Progenitor cell of endocrine pancreas (in vitro differentiated cells): Measurements from ENCODE around the gene VPS13A. TPM values are rescaled to one million over a fixed set of nuclear protein-coding genes. Genes with fewer than 3 reads are reported as not detected.
"Not testable (repeated sequence)": the region's sequence is repeated elsewhere in the genome, so short reads cannot be mapped to it uniquely, and the experiment has no call there.

Experiments used
- DNase-seq: peaks from one replicate; pipeline ENCODE4 v3.0.0; 2021; ENCODE audit warnings: low spot score; ENCODE audit not compliant: unreplicated experiment
- H3K27ac Mint-ChIP-seq: 2 replicates; pipeline ENCODE4 v1.8.0; 2021; ENCODE audit warnings: mild to moderate bottlenecking, moderate library complexity, mixed read lengths
- H3K27me3 Mint-ChIP-seq: 2 replicates; pipeline ENCODE4 v1.8.0; 2021; ENCODE audit warnings: mixed read lengths
- H3K36me3 Mint-ChIP-seq: 2 replicates; pipeline ENCODE4 v1.8.0; 2022; ENCODE audit warnings: mixed read lengths; ENCODE audit not compliant: insufficient read depth
- H3K4me1 Mint-ChIP-seq: 2 replicates; pipeline ENCODE4 v1.8.0; 2021; ENCODE audit warnings: low read depth, mixed read lengths
- H3K4me3 Mint-ChIP-seq: 2 replicates; pipeline ENCODE4 v1.8.0; 2021; ENCODE audit warnings: low read depth, mild to moderate bottlenecking, moderate library complexity, mixed read lengths
- H3K9me3 Mint-ChIP-seq: 2 replicates; pipeline ENCODE4 v1.8.0; 2021; ENCODE audit warnings: low read depth, mixed read lengths
- CTCF ChIP-seq: fragments of 200-600 bp; sonication (generic); IDR thresholded peaks from one replicate; pipeline ENCODE4 v1.5.0; 2021; ENCODE audit warnings: antibody characterized with exemption, mild to moderate bottlenecking; ENCODE audit not compliant: unreplicated experiment
- total RNA-seq: library from RNA; stranded (reverse); gene quantifications from 2 replicates; pipeline ENCODE4 v1.2.1, GENCODE V29; 2021

The VPS13A gene
- total RNA-seq, 1 donor from 2014 or later: 54.1 TPM

- H3K9me3 Mint-ChIP-seq: peaks cover 4% of the 10 kb centered on the region
- peaks cover 23% of the 10 kb centered on the region for H3K36me3 Mint-ChIP-seq
- H3K27ac Mint-ChIP-seq: no peak overlapping the region
- H3K4me1 Mint-ChIP-seq: no peaks in the 10 kb centered on the region
- H3K27me3 Mint-ChIP-seq: no peaks in the 10 kb centered on the region
- no peak for DNase-seq
- H3K4me3 Mint-ChIP-seq: no peak overlapping the region
- no peak for TF ChIP-seq CTCF
Measured at GRCh38 chr9:77236693-77237092, 59.4 kb downstream of the VPS13A start.

- H3K27ac Mint-ChIP-seq: no peak overlapping the region
- TF ChIP-seq CTCF: no peak
Measured at GRCh38 chr9:77237896-77238295, 60.6 kb downstream of the VPS13A start.

GRCh38 chr9:77251050-77251449 lies 73.7 kb downstream of the VPS13A start:
- H3K36me3 Mint-ChIP-seq: peaks cover 19% of the 10 kb centered on the region
- no peak overlapping the region for H3K27ac Mint-ChIP-seq
- no peaks in the 10 kb centered on the region for H3K4me1 Mint-ChIP-seq
- no peaks in the 10 kb centered on the region for H3K9me3 Mint-ChIP-seq
- H3K27me3 Mint-ChIP-seq: no peaks in the 10 kb centered on the region
- H3K4me3 Mint-ChIP-seq: no peak overlapping the region
- no peak for TF ChIP-seq CTCF
- no peak for DNase-seq

More at GRCh38 chr9:77237896-77238295, 60.6 kb downstream of the VPS13A start:
- no peaks in the 10 kb centered on the region for H3K27me3 Mint-ChIP-seq
- H3K4me3 Mint-ChIP-seq: no peak overlapping the region
- no peak for DNase-seq
- H3K4me1 Mint-ChIP-seq: no peaks in the 10 kb centered on the region
- no peaks in the 10 kb centered on the region for H3K9me3 Mint-ChIP-seq
- H3K36me3 Mint-ChIP-seq: peaks cover 16% of the 10 kb centered on the region

GRCh38 chr9:77257275-77257674 lies 79.9 kb downstream of the VPS13A start:
- H3K4me1 Mint-ChIP-seq: no peaks in the 10 kb centered on the region
- H3K4me3 Mint-ChIP-seq: no peak overlapping the region
- no peak for DNase-seq

GRCh38 chr9:77261605-77262004 lies 84.3 kb downstream of the VPS13A start:
- H3K4me3 Mint-ChIP-seq: no peak overlapping the region
- H3K27ac Mint-ChIP-seq: no peak overlapping the region
- DNase-seq: no peak
- H3K36me3 Mint-ChIP-seq: peaks cover 38% of the 10 kb centered on the region
- no peak for TF ChIP-seq CTCF
- no peaks in the 10 kb centered on the region for H3K4me1 Mint-ChIP-seq
- peaks cover 18% of the 10 kb centered on the region for H3K9me3 Mint-ChIP-seq
- H3K27me3 Mint-ChIP-seq: no peaks in the 10 kb centered on the region

More at GRCh38 chr9:77257275-77257674, 79.9 kb downstream of the VPS13A start:
- no peak for TF ChIP-seq CTCF
- H3K27me3 Mint-ChIP-seq: no peaks in the 10 kb centered on the region
- H3K27ac Mint-ChIP-seq: no peak overlapping the region
- H3K9me3 Mint-ChIP-seq: no peaks in the 10 kb centered on the region
- peaks cover 18% of the 10 kb centered on the region for H3K36me3 Mint-ChIP-seq

- H3K27me3 Mint-ChIP-seq, H3K4me3 Mint-ChIP-seq, H3K4me1 Mint-ChIP-seq, DNase-seq, H3K27ac Mint-ChIP-seq: not testable (repeated sequence)
- peaks cover 21% of the 10 kb centered on the region for H3K9me3 Mint-ChIP-seq
- peaks cover 39% of the 10 kb centered on the region for H3K36me3 Mint-ChIP-seq
Measured at GRCh38 chr9:77267762-77268161, 90.4 kb downstream of the VPS13A start.
